ENCODE data around the gene SORCS2. TPM values are rescaled to one million over a fixed set of nuclear protein-coding genes. Genes with fewer than 3 reads are reported as not detected.

Gene SORCS2
- total and polyA plus RNA-seq, 2 of the 13 experiments (the other 11 are each of a cell fraction or from before 2014, with no cell fraction given), result 0.82 to 1.0 TPM

- Histone ChIP-seq H2AFZ (ENCODE audit: low read length) (no peak overlapping the region), H3K4me3 (replicated peaks in 1 of 3; ENCODE audit: insufficient read depth in 1 of 3, low read depth in 2 of 3, low read length in 3 of 3) (no peak overlapping the region), H3K79me2 (ENCODE audit: insufficient read depth, low read length) (no peaks in the 10 kb centered on the region), H3K27me3 (ENCODE audit: control insufficient read depth in 1 of 2, insufficient read depth in 2 of 2, low read length in 2 of 2) (no peaks in the 10 kb centered on the region), H3K27ac (ENCODE audit: extremely low read length, insufficient read depth, low read length) (no peak overlapping the region), H3K4me1 (ENCODE audit: insufficient read depth, low read length) (no peaks in the 10 kb centered on the region), H4K20me1 (ENCODE audit: insufficient read depth, low read length) (no peaks in the 10 kb centered on the region), H3K4me2 (ENCODE audit: low read depth, low read length) (no peak overlapping the region), H3K9me3 (ENCODE audit: low read length) (no peaks in the 10 kb centered on the region), H3K9ac (ENCODE audit: insufficient read depth, low read depth, low read length) (no peak overlapping the region), H3K36me3 (replicated peaks in 1 of 2; ENCODE audit: control insufficient read depth in 1 of 2, insufficient read depth in 2 of 2, low read length in 2 of 2) (peaks cover 3 to 4% of the 10 kb centered on the region in 2 experiments; a peak in 1 of 5 replicates)
- no TSS peak for BruUV-seq (replicated peaks)
- TF ChIP-seq FLYWCH1 (CRISPR knock-in tag; IDR thresholded peaks at IDR 0.05) (no peak), ARHGAP35 (CRISPR knock-in tag; IDR thresholded peaks at IDR 0.05; ENCODE audit: borderline replicate concordance) (no peak), DNMT3B (CRISPR knock-in tag; conservative IDR thresholded peaks at IDR 0.05) (no peak), ZMAT3 (CRISPR knock-in tag; conservative IDR thresholded peaks at IDR 0.05) (no peak), ZNF761 (CRISPR knock-in tag; conservative IDR thresholded peaks at IDR 0.05) (no peak), GFI1 (CRISPR knock-in tag; IDR thresholded peaks at IDR 0.05; ENCODE audit: borderline replicate concordance) (no peak), XRCC5 (optimal IDR thresholded peaks at IDR 0.05; ENCODE audit: low read length) (no peak), ZNF333 (CRISPR knock-in tag; IDR thresholded peaks at IDR 0.05; ENCODE audit: borderline replicate concordance) (no peak), ZNF143 (CRISPR knock-in tag; IDR thresholded peaks at IDR 0.05) (no peak), ZNF407 (CRISPR knock-in tag; IDR thresholded peaks at IDR 0.05; ENCODE audit: not compliant biosample characterization) (no peak), NFE2L2 (IDR thresholded peaks at IDR 0.05; ENCODE audit: low read length) (no peak)
- WGBS (ENCODE audit: low lambda C conversion rate), result 93% methylated on average over 11 of the region's 11 CpGs
- no peak for FAIRE-seq
- no peak for DNase-seq (ENCODE audit: low spot score)
- ChIA-PET CTCF (ENCODE audit: low intra/inter-chr PET ratio, low total read pairs) (no interaction called here), POLR2A (no interaction called here)
- in situ Hi-C loops (cut with HindIII; ENCODE audit: extremely low pct_ligation_motif_present, low pct_unique_long_range_greater_than_20kb) (no loop called here), intact Hi-C loops (cut with micrococcal nuclease; ENCODE audit: unreplicated experiment) (no loop called here)
- ATAC-seq, result no peak
Measured at GRCh38 chr4:7785017-7785416, 592.7 kb downstream of the SORCS2 start.
